Tongue (tissue), 2 donors: ENCODE results near the gene ELL. TPM values are rescaled to one million over a fixed set of nuclear protein-coding genes. Genes with fewer than 3 reads are reported as not detected.

Experiments used
- DNase-seq: peaks from one replicate; pipeline ENCODE4 v3.0.0-alpha.2; 2015
- total RNA-seq: library from RNA; depleted of rRNA; stranded (reverse); fragments of >200 nt; gene quantifications from one replicate; pipeline ENCODE4 v1.2.3, GENCODE V29; 2014

ELL gene
- total RNA-seq, 1 donor from 2014 or later = 21.7 TPM

- peak; percentile 79 for DNase-seq
Measured at GRCh38 chr19:18469069-18469846, 52.6 kb downstream of the ELL start.

GRCh38 chr19:18468517-18468916 lies 53.4 kb downstream of the ELL start:
- DNase-seq = no peak

GRCh38 chr19:18467978-18468377 lies 53.9 kb downstream of the ELL start:
- no peak for DNase-seq

GRCh38 chr19:18466354-18466753 lies 55.5 kb downstream of the ELL start:
- DNase-seq = no peak

- no peak for DNase-seq
Measured at GRCh38 chr19:18465964-18466339, 55.9 kb downstream of the ELL start.

- DNase-seq = no peak
Measured at GRCh38 chr19:18465214-18465963, 56.5 kb downstream of the ELL start.

- DNase-seq = peak; percentile 77
Measured at GRCh38 chr19:18464646-18465045, 57.2 kb downstream of the ELL start.

GRCh38 chr19:18461471-18461870 lies 60.4 kb downstream of the ELL start:
- no peak for DNase-seq

- DNase-seq = no peak
Measured at GRCh38 chr19:18460900-18461299, 61.0 kb downstream of the ELL start.

- no peak for DNase-seq
Measured at GRCh38 chr19:18457483-18458331, 64.2 kb downstream of the ELL start.

GRCh38 chr19:18456974-18457373 lies 64.9 kb downstream of the ELL start:
- peak; percentile 54 for DNase-seq

- DNase-seq = no peak
Measured at GRCh38 chr19:18456279-18456678, 65.6 kb downstream of the ELL start.

- no peak for DNase-seq
Measured at GRCh38 chr19:18453269-18454024, 68.4 kb downstream of the ELL start.

GRCh38 chr19:18452386-18452785 lies 69.5 kb downstream of the ELL start:
- DNase-seq = no peak

GRCh38 chr19:18450931-18451836 lies 70.7 kb downstream of the ELL start:
- DNase-seq = peak; percentile 91

GRCh38 chr19:18450021-18450930 lies 71.6 kb downstream of the ELL start:
- DNase-seq = no peak

GRCh38 chr19:18449552-18449951 lies 72.3 kb downstream of the ELL start:
- DNase-seq = no peak

- DNase-seq = no peak
Measured at GRCh38 chr19:18446811-18447359, 75.0 kb downstream of the ELL start.

GRCh38 chr19:18446145-18446810 lies 75.6 kb downstream of the ELL start:
- DNase-seq = no peak
